GM19328 (cell line): ENCODE data around the gene HMX1.

Experiments
- ATAC-seq: cut with Tn5 transposase; IDR thresholded peaks from one replicate; pipeline ENCODE4 v1.9.1; 2021; ENCODE audit warnings: mild to moderate bottlenecking, moderate library complexity; ENCODE audit not compliant: unreplicated experiment

HMX1 gene

DNA sequence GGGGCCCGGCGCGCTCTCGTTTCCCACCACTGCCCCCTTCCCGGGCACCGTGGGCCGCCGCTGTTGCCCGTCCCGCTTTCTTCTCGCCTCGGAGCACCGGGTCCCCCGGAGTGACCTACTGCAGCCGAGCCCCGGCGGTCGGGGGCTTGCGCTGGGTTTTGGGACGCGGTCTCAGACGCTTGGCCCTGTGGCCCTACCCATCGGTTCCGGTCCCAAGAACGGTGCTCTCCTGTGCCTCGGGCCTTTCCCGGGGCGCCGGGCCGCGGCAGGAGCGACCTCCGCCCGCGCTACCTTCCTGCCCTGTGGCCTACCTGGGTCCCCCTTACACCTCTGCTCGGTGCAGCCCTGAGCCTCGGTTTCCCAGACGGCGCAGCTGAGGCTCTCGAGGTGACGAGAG lies 21.6 kb upstream of the HMX1 start:
- ATAC-seq, result no peak

DNA sequence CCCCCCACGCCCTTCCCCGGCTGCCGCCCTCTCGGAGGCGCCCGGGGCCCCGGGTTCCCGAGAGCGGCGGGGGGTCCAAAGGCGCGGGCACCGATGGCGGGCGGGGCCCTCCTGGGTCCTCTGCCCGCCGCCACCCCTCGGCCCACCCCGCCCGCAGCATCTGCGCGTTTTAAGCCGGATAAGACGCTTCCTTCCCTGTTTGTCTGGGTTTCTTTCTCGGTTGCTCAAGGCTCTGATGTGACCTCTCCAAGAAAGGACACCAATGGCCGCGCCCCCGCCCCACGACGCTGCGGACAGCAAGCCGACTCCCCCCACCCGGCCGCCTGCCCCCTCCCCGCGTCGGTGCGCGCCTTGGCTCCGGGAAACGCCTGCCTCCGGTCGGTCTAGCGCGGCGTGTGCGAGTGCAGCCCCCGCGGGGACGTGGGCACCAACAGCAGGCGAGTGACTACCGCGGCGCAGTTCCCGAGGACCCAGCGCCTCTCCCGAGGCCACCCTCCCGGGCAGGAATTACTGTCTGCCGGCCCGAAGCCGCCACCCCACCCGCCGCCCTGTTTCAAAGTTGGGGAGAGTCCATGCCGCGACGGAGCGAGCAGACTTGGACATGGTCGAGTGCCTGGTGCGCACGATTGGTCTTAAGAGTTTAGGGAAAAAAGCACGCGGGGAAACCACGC lies 21.1 kb upstream of the HMX1 start:
- ATAC-seq, result no peak

DNA sequence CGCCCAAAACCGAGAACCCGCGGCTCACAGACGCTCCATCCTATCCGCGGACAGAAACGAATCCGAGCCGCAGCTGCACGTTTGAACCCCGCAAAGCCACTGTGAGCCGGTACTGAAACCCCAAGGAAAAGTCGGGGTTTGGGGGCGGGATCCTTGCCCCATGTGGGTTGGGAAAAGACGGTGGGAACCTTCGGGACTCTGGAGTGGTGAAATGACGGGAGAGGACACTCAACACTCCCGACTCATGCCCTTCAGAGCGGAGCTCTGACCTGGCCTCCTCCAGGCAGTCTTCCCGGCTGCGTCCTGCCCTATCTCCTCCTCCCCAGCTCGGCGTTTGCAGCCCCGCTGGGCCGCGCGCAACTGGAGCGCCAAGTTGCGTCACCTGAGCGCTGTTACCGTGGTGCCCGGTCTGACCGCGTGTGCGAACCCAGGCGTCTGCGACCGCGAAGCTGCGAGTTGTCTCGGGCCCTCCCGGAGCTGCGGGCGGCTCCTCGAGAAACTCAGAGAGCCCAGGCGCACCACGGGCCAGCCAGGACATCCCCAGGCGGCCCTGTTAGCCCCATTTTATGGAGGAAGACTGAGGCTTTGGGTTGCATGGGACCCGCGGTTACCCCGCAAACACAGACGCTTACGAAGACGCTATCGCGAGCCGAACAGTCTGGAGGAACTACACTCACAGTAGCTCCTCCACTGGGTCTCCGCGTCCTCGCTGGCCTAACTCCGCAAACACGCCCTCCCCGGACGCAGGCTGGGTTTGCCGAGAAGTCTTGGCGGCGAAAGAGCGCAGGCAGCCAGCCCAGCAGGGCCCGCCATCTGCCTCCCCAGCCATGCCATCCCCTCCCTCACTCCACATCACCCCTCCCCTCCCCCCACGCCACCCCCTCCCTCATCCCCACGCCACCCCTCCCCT lies 20.3 kb upstream of the HMX1 start:
- ATAC-seq, result no peak

DNA sequence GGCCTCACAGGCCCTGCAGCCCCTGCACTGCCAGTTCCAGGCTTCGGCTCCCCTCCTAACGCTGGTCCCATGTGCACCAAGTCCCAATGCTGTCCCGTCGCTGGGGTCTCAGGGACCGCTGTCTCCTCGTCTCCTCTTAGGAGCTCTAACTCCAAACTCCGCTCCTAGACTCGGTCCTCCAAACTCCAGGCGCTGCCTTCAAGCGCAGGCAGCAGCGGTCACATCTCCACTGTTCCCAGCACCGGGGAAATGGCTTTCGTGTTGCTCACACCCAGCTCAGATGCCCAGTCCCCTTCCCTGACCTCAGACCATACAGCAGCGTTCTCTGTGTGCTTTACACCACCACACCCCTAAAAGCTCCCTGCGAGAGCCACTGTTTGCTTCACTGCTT lies 19.6 kb upstream of the HMX1 start:
- ATAC-seq, result no peak

GRCh38 chr4:8888856-8889255 lies 17.2 kb upstream of the HMX1 start:
- ATAC-seq, result no peak

GRCh38 chr4:8886612-8887406 lies 15.2 kb upstream of the HMX1 start:
- ATAC-seq, result no peak

GRCh38 chr4:8882239-8882638 lies 10.6 kb upstream of the HMX1 start:
- ATAC-seq, result no peak

DNA sequence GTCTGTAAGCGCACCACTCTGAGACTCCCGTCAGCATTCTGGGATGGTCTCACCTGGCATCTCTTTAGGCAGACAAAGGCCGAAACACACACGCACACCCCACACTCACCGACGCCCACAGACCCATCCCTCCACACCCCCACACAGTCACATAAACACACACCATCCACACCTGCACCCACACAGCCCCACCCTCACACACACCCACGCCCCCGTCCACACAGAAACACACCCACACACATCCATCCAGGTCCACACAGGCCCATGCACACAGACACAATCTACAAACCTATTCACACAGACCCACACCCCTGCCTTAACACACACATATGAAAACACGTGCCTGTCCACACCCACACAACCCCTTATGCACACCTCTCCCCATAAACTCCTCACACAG lies 9.2 kb upstream of the HMX1 start:
- no peak for ATAC-seq

- ATAC-seq, result no peak
These were observed 7.9 kb upstream of the HMX1 start for GRCh38 chr4:8879574-8879973.

DNA sequence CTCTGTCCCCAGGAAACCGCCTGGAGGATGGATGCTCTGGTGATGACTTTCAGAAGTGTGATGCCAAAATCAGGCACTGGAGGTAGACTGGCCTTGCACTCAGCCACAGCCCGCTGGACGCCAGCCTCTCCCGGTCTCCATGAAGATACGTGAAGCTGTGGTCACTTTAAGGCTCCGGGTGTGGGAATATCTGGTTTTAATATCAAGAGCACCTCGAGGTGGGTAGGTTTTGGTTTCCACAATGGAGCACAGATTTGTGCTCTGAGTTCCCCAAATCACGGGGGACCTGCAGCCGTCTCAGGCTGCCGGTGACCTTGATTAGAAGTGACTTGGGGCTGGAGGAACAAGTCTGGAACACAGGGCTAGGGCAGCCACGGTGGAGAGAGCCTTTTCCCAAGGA lies 6.8 kb upstream of the HMX1 start:
- ATAC-seq, result no peak

- ATAC-seq, result no peak
These were observed 6.1 kb upstream of the HMX1 start for GRCh38 chr4:8877780-8878040.

- ATAC-seq, result no peak
These were observed 5.5 kb upstream of the HMX1 start for GRCh38 chr4:8876982-8877779.

DNA sequence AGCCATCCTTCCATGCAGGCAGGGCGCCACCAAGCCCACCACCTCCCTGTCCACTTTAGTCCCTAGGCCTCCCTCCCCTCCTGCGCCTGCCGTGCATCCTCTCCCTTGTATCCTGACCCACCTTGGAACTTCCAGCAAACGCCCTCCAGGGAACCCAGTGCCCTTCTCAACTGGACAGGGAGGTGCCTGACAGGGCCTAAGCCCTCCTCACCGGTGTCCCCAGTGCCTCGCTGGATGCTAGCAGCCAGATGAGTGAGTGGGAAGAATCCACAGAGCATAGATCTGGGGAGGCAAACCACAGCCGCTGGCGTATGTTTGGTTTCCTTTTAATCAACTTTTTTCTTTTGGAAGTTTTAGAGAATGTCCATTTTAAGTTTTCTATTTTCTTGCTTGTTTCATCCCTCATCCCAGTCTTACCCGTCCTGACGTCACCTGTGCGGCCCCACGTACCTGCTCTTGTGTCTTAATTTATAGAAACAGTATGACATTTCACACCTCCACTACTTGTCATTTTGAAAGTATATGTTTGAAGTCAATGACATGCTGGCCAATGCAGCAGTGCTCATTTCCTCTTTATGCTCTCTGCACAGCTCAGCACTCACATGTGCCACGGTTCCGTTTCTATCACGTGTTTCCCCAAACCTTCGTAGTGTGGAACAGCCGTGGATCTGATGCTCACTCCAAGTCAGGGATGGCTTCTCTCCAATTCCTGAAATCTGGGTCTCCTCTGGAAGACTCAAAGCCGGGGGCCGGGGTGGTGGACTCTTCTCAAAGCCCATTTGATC lies 3.4 kb upstream of the HMX1 start:
- ATAC-seq, result no peak

GRCh38 chr4:8874003-8874895 lies 2.6 kb upstream of the HMX1 start:
- ATAC-seq, result no peak

- no peak for ATAC-seq
These were observed 1.0 kb upstream of the HMX1 start for GRCh38 chr4:8872402-8873291.

GRCh38 chr4:8870647-8871416 lies 807 bp downstream of the HMX1 start:
- ATAC-seq, result no peak

GRCh38 chr4:8869898-8870646 lies 1.6 kb downstream of the HMX1 start:
- ATAC-seq, result no peak
